Measurements from ENCODE around the gene CYP8B1. TPM values are rescaled to one million over a fixed set of nuclear protein-coding genes. Genes with fewer than 3 reads are reported as not detected.

CYP8B1 gene
- total RNA-seq, 3 donors from 2014 or later: not detected

GRCh38 chr3:42855219-42855546 is 20.5 kb downstream of the CYP8B1 start:
- ATAC-seq: no peak
- no peak overlapping the region for H3K4me3 ChIP-seq
- H3K4me1 ChIP-seq (ENCODE audit: low read depth): no peaks in the 10 kb centered on the region
- intact Hi-C loops (cut with DNase I, micrococcal nuclease): no loop called here
- DNase-seq: no peak
- no peaks in the 10 kb centered on the region for H3K9me3 ChIP-seq
- no peak for TF ChIP-seq CTCF (IDR thresholded peaks at IDR 0.05)
- H3K36me3 ChIP-seq (ENCODE audit: low read depth): no peaks in the 10 kb centered on the region

GRCh38 chr3:42853739-42854302 is 21.9 kb downstream of the CYP8B1 start:
- TF ChIP-seq CTCF (IDR thresholded peaks at IDR 0.05): no peak
- H3K36me3 ChIP-seq (ENCODE audit: low read depth): no peaks in the 10 kb centered on the region
- no peak for DNase-seq
- intact Hi-C loops (cut with DNase I, micrococcal nuclease): no loop called here
- no peaks in the 10 kb centered on the region for H3K9me3 ChIP-seq
- ATAC-seq: no peak
- H3K4me1 ChIP-seq (ENCODE audit: low read depth): no peaks in the 10 kb centered on the region
- H3K4me3 ChIP-seq: no peak overlapping the region

DNA sequence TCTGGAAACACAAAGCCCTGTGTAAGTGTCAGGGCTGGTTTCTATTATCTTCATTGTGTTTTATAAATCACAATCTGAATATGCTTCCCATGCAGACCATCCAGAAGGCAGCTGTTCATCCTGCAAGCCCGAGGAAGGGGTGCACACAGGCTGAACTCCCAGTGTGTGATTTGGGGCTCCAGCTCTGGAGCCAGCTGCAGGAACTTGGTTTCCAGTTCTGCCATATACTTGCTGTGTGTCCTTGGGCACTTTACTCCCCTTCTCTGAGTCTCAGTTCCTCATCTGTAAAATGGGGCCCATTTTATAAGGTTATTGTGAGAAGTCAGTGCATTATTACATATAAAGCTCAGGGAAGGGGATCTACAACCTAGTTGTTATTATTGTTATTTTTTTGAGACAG is 22.6 kb downstream of the CYP8B1 start:
- intact Hi-C loops (cut with DNase I, micrococcal nuclease): no loop called here
- no peak for ATAC-seq

GRCh38 chr3:42852441-42852840 is 23.2 kb downstream of the CYP8B1 start:
- no peak overlapping the region for H3K4me3 ChIP-seq
- no peaks in the 10 kb centered on the region for H3K36me3 ChIP-seq (ENCODE audit: low read depth)
- no peak for DNase-seq
- ATAC-seq: no peak
- no peak for TF ChIP-seq CTCF (IDR thresholded peaks at IDR 0.05)
- H3K9me3 ChIP-seq: no peaks in the 10 kb centered on the region
- intact Hi-C loops (cut with DNase I, micrococcal nuclease): no loop called here
- no peaks in the 10 kb centered on the region for H3K4me1 ChIP-seq (ENCODE audit: low read depth)

More for the DNA sequence above, 22.6 kb downstream of the CYP8B1 start:
- Histone ChIP-seq H3K36me3 (ENCODE audit: low read depth) (no peaks in the 10 kb centered on the region), H3K9me3 (no peaks in the 10 kb centered on the region), H3K4me3 (no peak overlapping the region), H3K4me1 (ENCODE audit: low read depth) (no peaks in the 10 kb centered on the region)
- no peak for TF ChIP-seq CTCF (IDR thresholded peaks at IDR 0.05)
- DNase-seq: no peak

- intact Hi-C loops (cut with DNase I, micrococcal nuclease): no loop called here
- no peak for DNase-seq
Measured at GRCh38 chr3:42851228-42851834, 24.3 kb downstream of the CYP8B1 start.

More at GRCh38 chr3:42851228-42851834, 24.3 kb downstream of the CYP8B1 start:
- no peak for ATAC-seq
- no peaks in the 10 kb centered on the region for H3K36me3 ChIP-seq (ENCODE audit: low read depth)
- H3K9me3 ChIP-seq: no peaks in the 10 kb centered on the region
- no peak for TF ChIP-seq CTCF (IDR thresholded peaks at IDR 0.05)
- H3K4me3 ChIP-seq: no peak overlapping the region
- H3K4me1 ChIP-seq (ENCODE audit: low read depth): no peaks in the 10 kb centered on the region

All from mucosa of descending colon (tissue), 3 donors.